CD4-positive, alpha-beta T cell treated with Interleukin-4 for 4 hours (primary cell): ENCODE results near the gene PFKM.
"Not testable (repeated sequence)": the region's sequence is repeated elsewhere in the genome, so short reads cannot be mapped to it uniquely, and the experiment has no call there.

Experiments used
- DNase-seq: peaks from one replicate; pipeline ENCODE4 v3.0.0-alpha.2; 2020

The PFKM gene

GRCh38 chr12:48115957-48116356 is 3.2 kb upstream of the PFKM start:
- no peak for DNase-seq

- no peak for DNase-seq
Observed at GRCh38 chr12:48118284-48118871, 786 bp upstream of the PFKM start.

GRCh38 chr12:48119834-48120195 is 651 bp downstream of the PFKM start:
- DNase-seq = no peak

- no peak for DNase-seq
Observed at GRCh38 chr12:48121522-48121921, 2.4 kb downstream of the PFKM start.

GRCh38 chr12:48122065-48122834 is 3.1 kb downstream of the PFKM start:
- no peak for DNase-seq

GRCh38 chr12:48123169-48123568 is 4.0 kb downstream of the PFKM start:
- DNase-seq = no peak

GRCh38 chr12:48125542-48125941 is 6.4 kb downstream of the PFKM start:
- DNase-seq = not testable (repeated sequence)

- DNase-seq = no peak
Observed at GRCh38 chr12:48125985-48126384, 6.8 kb downstream of the PFKM start.

- DNase-seq = no peak
Observed at GRCh38 chr12:48126953-48127630, 7.9 kb downstream of the PFKM start.

- DNase-seq = no peak
Observed at GRCh38 chr12:48128800-48129199, 9.6 kb downstream of the PFKM start.

- DNase-seq = no peak
Observed at GRCh38 chr12:48129376-48129775, 10.2 kb downstream of the PFKM start.

GRCh38 chr12:48131517-48131916 is 12.4 kb downstream of the PFKM start:
- DNase-seq = no peak

GRCh38 chr12:48132826-48133225 is 13.7 kb downstream of the PFKM start:
- DNase-seq = no peak

- no peak for DNase-seq
Observed at GRCh38 chr12:48135027-48135426, 15.9 kb downstream of the PFKM start.

GRCh38 chr12:48142818-48143674 is 23.9 kb downstream of the PFKM start:
- DNase-seq = no peak

- no peak for DNase-seq
Observed at GRCh38 chr12:48143898-48144297, 24.7 kb downstream of the PFKM start.

GRCh38 chr12:48145981-48146380 is 26.8 kb downstream of the PFKM start:
- no peak for DNase-seq

- no peak for DNase-seq
Observed at GRCh38 chr12:48151103-48151771, 32.1 kb downstream of the PFKM start.

GRCh38 chr12:48155786-48156185 is 36.6 kb downstream of the PFKM start:
- not testable (repeated sequence) for DNase-seq

GRCh38 chr12:48156652-48157017 is 37.5 kb downstream of the PFKM start:
- DNase-seq = no peak

GRCh38 chr12:48157018-48157888 is 38.1 kb downstream of the PFKM start, which contains the start of gene ASB8:
Gene ASB8, minus strand, starts transcription at chr12:48157515. Its CDS starts 4,019 bp downstream, at chr12:48153496.
- DNase-seq = peak; percentile 99
